Measurements from ENCODE around the gene XYLT1.

The XYLT1 gene

GRCh38 chr16:17238285-17239028 lies 232.3 kb downstream of the XYLT1 start:
- CTCF ChIA-PET = no interaction called here
- TF ChIP-seq ELF4 (IDR thresholded peaks at IDR 0.05) (peak; percentile 72; the same call in 1 of the 2 replicates), BHLHE40 (IDR thresholded peaks at IDR 0.05; ENCODE audit: borderline replicate concordance) (no peak), PKNOX1 (IDR thresholded peaks at IDR 0.05) (no peak), CTBP1 (IDR thresholded peaks at IDR 0.05; ENCODE audit: borderline replicate concordance) (no peak), L3MBTL2 (conservative IDR thresholded peaks at IDR 0.05) (no peak), FOXM1 (IDR thresholded peaks at IDR 0.05; ENCODE audit: borderline replicate concordance) (no peak)
- no peak for DNase-seq (ENCODE audit: extremely low spot score)
- POLR2A ChIA-PET = no interaction called here

- CTCF ChIA-PET = no interaction called here
- no peak for DNase-seq (ENCODE audit: extremely low spot score)
- POLR2A ChIA-PET = no interaction called here
Observed at GRCh38 chr16:17237350-17237944, 233.3 kb downstream of the XYLT1 start.

GRCh38 chr16:17235147-17235815 lies 235.5 kb downstream of the XYLT1 start:
- CTCF ChIA-PET = interaction anchor here (0.8 kb wide), 1 partner anchor 232 kb away, joined by 3 read pairs; no protein-coding TSS in a partner anchor
- TF ChIP-seq LEF1 (IDR thresholded peaks at IDR 0.05; ENCODE audit: borderline replicate concordance) = no peak
- no peak for TF ChIP-seq ZNF384 (IDR thresholded peaks at IDR 0.05)
- POLR2A ChIA-PET = no interaction called here
- no peak for DNase-seq (ENCODE audit: extremely low spot score)

More at GRCh38 chr16:17237350-17237944, 233.3 kb downstream of the XYLT1 start:
- TF ChIP-seq HDGF (IDR thresholded peaks at IDR 0.05; ENCODE audit: borderline replicate concordance) (no peak), ARNT (IDR thresholded peaks at IDR 0.05) (no peak), SUZ12 (IDR thresholded peaks at IDR 0.05) (no peak), LEF1 (IDR thresholded peaks at IDR 0.05; ENCODE audit: borderline replicate concordance) (no peak), NFRKB (IDR thresholded peaks at IDR 0.05) (no peak), FOXK2 (IDR thresholded peaks at IDR 0.05) (no peak)

GRCh38 chr16:17233318-17234002 lies 237.3 kb downstream of the XYLT1 start:
- DNase-seq (ENCODE audit: extremely low spot score) = no peak
- POLR2A ChIA-PET = no interaction called here
- no peak for TF ChIP-seq ELF4 (IDR thresholded peaks at IDR 0.05)
- TF ChIP-seq BHLHE40 (IDR thresholded peaks at IDR 0.05; ENCODE audit: borderline replicate concordance) = no peak
- TF ChIP-seq ARNT (IDR thresholded peaks at IDR 0.05) = no peak
- TF ChIP-seq SP1 (IDR thresholded peaks at IDR 0.05) = no peak
- TF ChIP-seq TARDBP (IDR thresholded peaks at IDR 0.05) = no peak
- no peak for TF ChIP-seq FOXK2 (IDR thresholded peaks at IDR 0.05)
- no peak for TF ChIP-seq NFRKB (IDR thresholded peaks at IDR 0.05)
- no peak for TF ChIP-seq FOXM1 (IDR thresholded peaks at IDR 0.05; ENCODE audit: borderline replicate concordance)
- CTCF ChIA-PET = interaction anchor here (0.7 kb wide), 1 partner anchor 229 kb away, joined by 3 read pairs; no protein-coding TSS in a partner anchor

DNA sequence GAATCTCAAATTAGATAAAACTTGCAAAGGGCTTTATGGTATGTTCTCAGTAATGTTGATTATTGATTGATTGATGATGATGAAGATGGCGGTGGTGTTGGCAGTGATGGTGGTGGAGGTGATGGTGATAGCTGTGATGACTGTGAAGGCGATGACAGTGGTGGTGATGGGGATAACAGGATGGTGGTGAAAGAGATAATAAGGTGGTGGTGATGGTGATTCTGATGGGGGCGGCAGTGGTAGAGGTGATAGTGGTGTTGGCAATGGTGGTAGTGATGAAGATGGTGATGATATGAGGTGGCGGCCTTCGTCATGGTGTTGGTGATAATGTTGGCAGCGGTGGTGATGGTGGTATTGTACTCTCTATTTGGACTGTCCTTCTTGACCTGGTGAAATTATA lies 238.3 kb downstream of the XYLT1 start:
- CTCF ChIA-PET = no interaction called here
- TF ChIP-seq NFRKB (IDR thresholded peaks at IDR 0.05) = no peak
- POLR2A ChIA-PET = no interaction called here
- DNase-seq (ENCODE audit: extremely low spot score) = no peak

- TF ChIP-seq L3MBTL2 (conservative IDR thresholded peaks at IDR 0.05) (no peak), ARNT (IDR thresholded peaks at IDR 0.05) (no peak), HDGF (IDR thresholded peaks at IDR 0.05; ENCODE audit: borderline replicate concordance) (no peak), CTBP1 (IDR thresholded peaks at IDR 0.05; ENCODE audit: borderline replicate concordance) (no peak), LEF1 (IDR thresholded peaks at IDR 0.05; ENCODE audit: borderline replicate concordance) (no peak), ZNF384 (IDR thresholded peaks at IDR 0.05) (no peak), FOXA1 (IDR thresholded peaks at IDR 0.05) (no peak), BHLHE40 (IDR thresholded peaks at IDR 0.05; ENCODE audit: borderline replicate concordance) (no peak), SP1 (IDR thresholded peaks at IDR 0.05) (no peak), PKNOX1 (IDR thresholded peaks at IDR 0.05) (no peak), FOXK2 (IDR thresholded peaks at IDR 0.05) (no peak), TARDBP (IDR thresholded peaks at IDR 0.05) (no peak)
- POLR2A ChIA-PET = no interaction called here
- CTCF ChIA-PET = no interaction called here
- DNase-seq (ENCODE audit: extremely low spot score) = no peak
Observed at GRCh38 chr16:17231972-17232371, 238.8 kb downstream of the XYLT1 start.

- ChIA-PET CTCF (no interaction called here), POLR2A (no interaction called here)
- no peak for DNase-seq (ENCODE audit: extremely low spot score)
- TF ChIP-seq NFRKB (IDR thresholded peaks at IDR 0.05) (no peak), BHLHE40 (IDR thresholded peaks at IDR 0.05; ENCODE audit: borderline replicate concordance) (no peak), CTBP1 (IDR thresholded peaks at IDR 0.05; ENCODE audit: borderline replicate concordance) (no peak), SUZ12 (IDR thresholded peaks at IDR 0.05) (no peak), FOXK2 (IDR thresholded peaks at IDR 0.05) (no peak), FOXA1 (IDR thresholded peaks at IDR 0.05) (no peak), HDGF (IDR thresholded peaks at IDR 0.05; ENCODE audit: borderline replicate concordance) (no peak), L3MBTL2 (conservative IDR thresholded peaks at IDR 0.05) (no peak), FOXM1 (IDR thresholded peaks at IDR 0.05; ENCODE audit: borderline replicate concordance) (no peak), ZNF384 (IDR thresholded peaks at IDR 0.05) (no peak), TARDBP (IDR thresholded peaks at IDR 0.05) (no peak), PKNOX1 (IDR thresholded peaks at IDR 0.05) (no peak), ARNT (IDR thresholded peaks at IDR 0.05) (no peak), SP1 (IDR thresholded peaks at IDR 0.05) (no peak), LEF1 (IDR thresholded peaks at IDR 0.05; ENCODE audit: borderline replicate concordance) (no peak), ELF4 (IDR thresholded peaks at IDR 0.05) (no peak)
Observed at GRCh38 chr16:17230932-17231581, 239.7 kb downstream of the XYLT1 start.
